ENCODE results near the gene BCL10.

The BCL10 gene

DNA sequence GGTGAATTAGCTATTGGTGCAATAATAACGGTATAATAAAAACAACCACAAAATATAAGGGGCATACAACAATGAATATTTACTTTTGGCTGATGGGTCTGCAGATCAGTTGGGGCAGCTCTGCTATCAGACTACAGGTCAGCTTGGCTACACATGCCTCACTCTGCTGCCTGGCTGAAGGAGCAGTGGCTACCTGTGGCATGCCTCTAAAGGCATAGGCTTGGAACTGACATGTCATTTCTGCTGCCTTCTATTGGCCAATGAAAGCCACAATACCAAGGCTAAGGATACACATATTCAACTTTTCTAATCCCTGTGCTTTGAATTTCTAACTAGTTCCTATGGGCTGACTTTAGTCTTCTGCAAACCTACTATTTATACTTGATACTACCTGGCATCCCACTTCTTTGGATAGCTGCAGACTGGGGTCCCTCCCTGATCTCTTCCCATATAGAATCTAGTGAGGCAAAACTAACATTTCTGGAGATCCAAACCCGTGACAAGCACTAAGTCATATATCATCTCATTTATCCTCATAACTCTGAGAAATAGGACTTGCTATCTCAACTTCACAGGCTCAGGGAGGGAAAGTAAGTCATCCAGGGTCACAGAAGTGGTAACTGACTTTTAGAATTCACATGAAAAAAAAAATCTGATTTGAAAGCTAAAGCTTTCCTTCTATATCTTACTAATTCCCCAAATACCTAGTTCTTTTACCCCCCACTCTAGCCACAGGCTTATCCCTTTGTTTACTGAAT lies 56.4 kb downstream of the BCL10 start:
- no peak for DNase-seq

DNA sequence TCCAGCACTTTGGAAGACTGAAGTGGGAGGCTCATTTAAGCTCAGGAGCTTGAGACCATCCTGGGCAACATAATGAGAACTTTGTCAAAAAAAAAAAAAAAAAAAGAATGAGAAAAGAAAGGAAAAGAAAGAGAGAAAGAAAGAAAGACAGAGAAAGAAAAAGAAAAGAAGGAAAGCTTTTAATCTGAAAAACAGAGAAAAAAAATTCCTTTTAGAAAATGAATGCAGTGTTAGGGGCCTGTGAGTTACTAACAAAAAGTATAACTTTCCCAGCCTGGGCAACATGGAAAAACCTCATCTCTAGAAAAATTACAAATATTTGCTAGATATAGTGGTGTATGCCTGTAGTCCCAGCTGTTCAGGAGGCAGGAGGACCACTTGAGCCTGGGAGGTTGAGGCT lies 59.7 kb downstream of the BCL10 start:
- DNase-seq = no peak
